Fibroblast of lung (primary cell): ENCODE data around the gene ZFPL1. TPM values are rescaled to one million over a fixed set of nuclear protein-coding genes. Genes with fewer than 3 reads are reported as not detected.

Experiments
- DNase-seq, 2 donors: peaks; one replicate each; pipeline versions ENCODE4 v3.0.0 to v3.0.0-alpha.2; 2010; ENCODE audit warnings: low read depth in 2 of 2
- H2AFZ ChIP-seq: 2 replicates; pipeline ENCODE4 v1.5.1; 2012; ENCODE audit warnings: low read length, control low read depth, inconsistent platforms
- H3K27ac ChIP-seq: 2 replicates; pipeline ENCODE4 v1.5.1; 2011; ENCODE audit warnings: low read length, control low read depth; ENCODE audit not compliant: insufficient read depth
- H3K27me3 ChIP-seq: 2 replicates; pipeline ENCODE4 v1.5.1; 2011; ENCODE audit warnings: mild to moderate bottlenecking, low read length; ENCODE audit not compliant: control insufficient read depth, insufficient read depth
- H3K36me3 ChIP-seq: 2 replicates; pipeline ENCODE4 v1.5.1; 2011; ENCODE audit warnings: low read length; ENCODE audit not compliant: control insufficient read depth, insufficient read depth
- H3K4me1 ChIP-seq: 2 replicates; pipeline ENCODE4 v1.5.1; 2011; ENCODE audit warnings: low read length; ENCODE audit not compliant: control insufficient read depth, insufficient read depth; ENCODE audit errors: extremely low read depth
- H3K4me2 ChIP-seq: 2 replicates; pipeline ENCODE4 v1.5.1; 2011; ENCODE audit warnings: low read length, control low read depth; ENCODE audit not compliant: insufficient read depth; ENCODE audit errors: extremely low read depth
- H3K4me3 ChIP-seq, 4 experiments: fragments of 200-600 bp in 1 of 4; sonication (generic) in 1 of 4; replicated peaks in 1 of 4; 2 replicates each; pipeline ENCODE4 v1.5.1; 2011 to 2016; ENCODE audit warnings: low read length in 4 of 4, low read depth in 3 of 4, mild to moderate bottlenecking in 3 of 4, control low read depth in 2 of 4, inconsistent platforms in 1 of 4, mixed read lengths in 1 of 4; ENCODE audit not compliant: insufficient read depth in 1 of 4; ENCODE audit errors: control extremely low read depth in 1 of 4
- H3K79me2 ChIP-seq: 2 replicates; pipeline ENCODE4 v1.5.1; 2012; ENCODE audit warnings: mild to moderate bottlenecking, low read length, inconsistent platforms; ENCODE audit not compliant: control insufficient read depth, insufficient read depth
- H3K9ac ChIP-seq: 2 replicates; pipeline ENCODE4 v1.5.1; 2011; ENCODE audit warnings: mild to moderate bottlenecking, low read length, control low read depth; ENCODE audit not compliant: insufficient read depth
- H3K9me3 ChIP-seq: 2 replicates; pipeline ENCODE4 v1.5.1; 2012; ENCODE audit warnings: low read depth, low read length; ENCODE audit not compliant: control insufficient read depth, insufficient read depth
- H4K20me1 ChIP-seq: 2 replicates; pipeline ENCODE4 v1.5.1; 2011; ENCODE audit warnings: low read length; ENCODE audit not compliant: control insufficient read depth, insufficient read depth; ENCODE audit errors: extremely low read depth
- CTCF ChIP-seq, 2 donors: IDR thresholded peaks in 1 of 2; conservative IDR thresholded peaks in 1 of 2; 1 replicate in 1 of 2; 2 replicates in 1 of 2; pipeline ENCODE4 v1.5.1; 2011 to 2012; ENCODE audit warnings: low read length in 2 of 2, control low read depth in 1 of 2, inconsistent platforms in 1 of 2, low read depth in 1 of 2, mild to moderate bottlenecking in 1 of 2
- EZH2 ChIP-seq: IDR thresholded peaks from 2 replicates; pipeline ENCODE4 v1.5.1; 2012; ENCODE audit warnings: low read length, control low read depth, mild to moderate bottlenecking; ENCODE audit errors: missing control alignments
- polyA plus RNA-seq, 2 donors: library from polyadenylated mRNA; depleted of rRNA in 1 of 2; stranded (reverse) in 1 of 2; unstranded in 1 of 2; fragments of >200 nt; gene quantifications; 2 replicates each; pipeline ENCODE4 v1.2.1, GENCODE V29; 2011 to 2012; ENCODE audit warnings: missing spikeins in 1 of 2
- total RNA-seq: library from RNA; depleted of rRNA; stranded (reverse); fragments of >200 nt; gene quantifications from 2 replicates; pipeline ENCODE4 v1.2.1, GENCODE V29; 2014

ZFPL1 gene
- total and polyA plus RNA-seq, 2 donors (not counting 1 experiment from before 2014, with no cell fraction given) = 30.8 to 36.0 TPM

GRCh38 chr11:65095974-65096806, 12.2 kb downstream of the ZFPL1 start, which contains the start of gene VPS51:
Gene VPS51 (plus strand): TSS chr11:65096214. CDS start chr11:65096251, 37 bp downstream.
- no peak for TF ChIP-seq CTCF (conservative IDR thresholded peaks at IDR 0.05 in 1 of 2, IDR thresholded peaks at IDR 0.05 in 1 of 2; ENCODE audit: low read depth in 1 of 2, low read length in 2 of 2)
- TF ChIP-seq EZH2 = no peak
- Histone ChIP-seq H3K27ac (peak within 1 kb of the TSS; percentile 85), H3K36me3 (no peaks in the 10 kb centered on the region), H3K4me3 (peak within 1 kb of the TSS; percentile 68 to 88 (median 82)), H3K79me2 (peaks cover 4% of the 10 kb centered on the region), H2AFZ (peak within 1 kb of the TSS; percentile 77), H3K27me3 (no peaks in the 10 kb centered on the region), H3K4me2 (peak within 1 kb of the TSS; percentile 85), H3K4me1 (peaks cover 3% of the 10 kb centered on the region), H3K9ac (peak within 1 kb of the TSS; percentile 90), H3K9me3 (no peaks in the 10 kb centered on the region), H4K20me1 (no peaks in the 10 kb centered on the region)
- peak; percentile 90 to 94 for DNase-seq

GRCh38 chr11:65096926-65097325, 12.9 kb downstream of the ZFPL1 start:
- Histone ChIP-seq H4K20me1 (no peaks in the 10 kb centered on the region), H3K4me3 (peak overlapping the region; percentile 30 to 88 (median 74)), H3K4me2 (peak overlapping the region; percentile 85), H3K79me2 (peaks cover 4% of the 10 kb centered on the region), H3K9ac (peak overlapping the region; percentile 30), H3K27me3 (no peaks in the 10 kb centered on the region), H2AFZ (no peak overlapping the region), H3K9me3 (no peaks in the 10 kb centered on the region), H3K4me1 (peaks cover 3% of the 10 kb centered on the region), H3K27ac (peak overlapping the region; percentile 65), H3K36me3 (no peaks in the 10 kb centered on the region)
- no peak for DNase-seq
- TF ChIP-seq CTCF (conservative IDR thresholded peaks at IDR 0.05 in 1 of 2, IDR thresholded peaks at IDR 0.05 in 1 of 2; ENCODE audit: low read depth in 1 of 2, low read length in 2 of 2) (no peak), EZH2 (no peak)

GRCh38 chr11:65100674-65101350, 16.8 kb downstream of the ZFPL1 start:
- Histone ChIP-seq H4K20me1 (no peaks in the 10 kb centered on the region), H3K4me1 (peaks cover 3% of the 10 kb centered on the region), H3K9me3 (no peaks in the 10 kb centered on the region), H3K4me2 (no peak overlapping the region), H3K27ac (no peak overlapping the region), H3K9ac (no peak overlapping the region), H3K36me3 (no peaks in the 10 kb centered on the region), H3K27me3 (no peaks in the 10 kb centered on the region), H2AFZ (no peak overlapping the region), H3K79me2 (peaks cover 4% of the 10 kb centered on the region), H3K4me3 (no peak overlapping the region)
- peak in 1 of 2 donors; percentile 44 for DNase-seq
- no peak for TF ChIP-seq CTCF (conservative IDR thresholded peaks at IDR 0.05 in 1 of 2, IDR thresholded peaks at IDR 0.05 in 1 of 2; ENCODE audit: low read depth in 1 of 2, low read length in 2 of 2)
- no peak for TF ChIP-seq EZH2
